Subcutaneous abdominal adipose tissue (tissue), 5 donors: ENCODE measurements around the gene GLB1L2.

Experiments
- H3K27ac ChIP-seq: one replicate; pipeline ENCODE4 v1.7.0; 2013; ENCODE audit warnings: low read depth, mild to moderate bottlenecking, inconsistent platforms, low read length, moderate library complexity
- H3K27me3 ChIP-seq, 5 donors: one replicate each; pipeline ENCODE4 v1.7.0; 2013; ENCODE audit warnings: low read length in 5 of 5, inconsistent platforms in 1 of 5; ENCODE audit not compliant: control insufficient read depth in 5 of 5, insufficient read depth in 4 of 5
- H3K36me3 ChIP-seq, 5 donors: one replicate each; pipeline ENCODE4 v1.7.0; 2013; ENCODE audit warnings: low read length in 5 of 5; ENCODE audit not compliant: control insufficient read depth in 5 of 5, insufficient read depth in 5 of 5
- H3K4me1 ChIP-seq, 5 donors: one replicate each; pipeline ENCODE4 v1.7.0; 2013; ENCODE audit warnings: low read length in 5 of 5, mild to moderate bottlenecking in 3 of 5, moderate library complexity in 1 of 5; ENCODE audit not compliant: control insufficient read depth in 5 of 5, insufficient read depth in 5 of 5
- H3K4me3 ChIP-seq, 5 donors: one replicate each; pipeline ENCODE4 v1.7.0; 2013; ENCODE audit warnings: low read length in 5 of 5, low read depth in 1 of 5
- H3K9ac ChIP-seq, 5 donors: one replicate each; pipeline ENCODE4 v1.7.0; 2013; ENCODE audit warnings: low read length in 5 of 5, mild to moderate bottlenecking in 4 of 5, moderate library complexity in 3 of 5
- H3K9me3 ChIP-seq, 5 donors: one replicate each; pipeline ENCODE4 v1.7.0; 2013; ENCODE audit warnings: low read length in 5 of 5; ENCODE audit not compliant: control insufficient read depth in 5 of 5
- donor health status: healthy.
- donor health status: healthy.
- donor health status: healthy.
- donor health status: healthy.
- donor health status: healthy.

Gene GLB1L2

GRCh38 chr11:134365011-134365925 is 33.5 kb downstream of the GLB1L2 start:
- H3K9ac ChIP-seq = no peak overlapping the region
- no peaks in the 10 kb centered on the region for H3K36me3 ChIP-seq
- no peak overlapping the region for H3K4me3 ChIP-seq
- no peak overlapping the region for H3K27ac ChIP-seq
- H3K9me3 ChIP-seq = no peaks in the 10 kb centered on the region
- H3K4me1 ChIP-seq = peaks cover 0 to under 1% (median 0%) of the 10 kb centered on the region in 5 donors
- peaks cover 0 to 16% (median 11%) of the 10 kb centered on the region in 5 donors for H3K27me3 ChIP-seq

DNA sequence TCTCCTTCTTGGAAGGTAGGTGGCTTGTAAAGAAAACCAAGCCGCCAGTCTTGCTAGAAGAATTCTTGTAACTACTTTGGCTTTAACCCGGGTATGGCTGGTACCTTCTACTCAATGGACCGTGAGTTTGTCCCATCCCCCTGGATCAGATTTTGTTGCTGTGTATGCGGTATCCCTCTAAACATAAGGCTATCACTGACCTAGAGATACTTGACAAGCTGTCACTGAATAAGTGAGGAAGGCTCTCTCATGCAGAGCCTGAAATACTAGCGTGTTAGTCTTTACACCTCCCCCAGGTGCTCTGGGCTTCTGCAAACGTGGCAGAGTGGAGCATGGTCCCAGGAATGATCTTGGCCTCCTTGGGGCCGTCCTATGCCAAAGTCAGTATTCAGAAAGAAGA is 34.5 kb downstream of the GLB1L2 start:
- Histone ChIP-seq H3K9ac (no peak overlapping the region), H3K4me1 (no peaks in the 10 kb centered on the region), H3K27ac (no peak overlapping the region), H3K36me3 (no peaks in the 10 kb centered on the region), H3K4me3 (no peak overlapping the region), H3K9me3 (no peaks in the 10 kb centered on the region), H3K27me3 (peaks cover 0 to 21% (median 11%) of the 10 kb centered on the region in 5 donors)

- no peaks in the 10 kb centered on the region for H3K9me3 ChIP-seq
- no peaks in the 10 kb centered on the region for H3K4me1 ChIP-seq
- no peaks in the 10 kb centered on the region for H3K36me3 ChIP-seq
- no peak overlapping the region for H3K4me3 ChIP-seq
- no peak overlapping the region for H3K9ac ChIP-seq
- H3K27me3 ChIP-seq = peaks cover 0 to 22% (median 9%) of the 10 kb centered on the region in 5 donors
- H3K27ac ChIP-seq = no peak overlapping the region
Measured at GRCh38 chr11:134367781-134368180, 36.0 kb downstream of the GLB1L2 start.

GRCh38 chr11:134369656-134370525 is 38.1 kb downstream of the GLB1L2 start:
- Histone ChIP-seq H3K4me1 (no peaks in the 10 kb centered on the region), H3K27me3 (peaks cover 0 to 20% (median 8%) of the 10 kb centered on the region in 5 donors), H3K4me3 (no peak overlapping the region), H3K9ac (no peak overlapping the region), H3K27ac (no peak overlapping the region), H3K36me3 (no peaks in the 10 kb centered on the region), H3K9me3 (no peaks in the 10 kb centered on the region)

GRCh38 chr11:134370526-134371435 is 39.0 kb downstream of the GLB1L2 start:
- Histone ChIP-seq H3K9me3 (no peaks in the 10 kb centered on the region), H3K27ac (no peak overlapping the region), H3K27me3 (peaks cover 0 to 13% (median 0%) of the 10 kb centered on the region in 5 donors), H3K4me3 (no peak overlapping the region), H3K36me3 (no peaks in the 10 kb centered on the region), H3K9ac (no peak overlapping the region), H3K4me1 (peaks cover 0 to 2% (median 0%) of the 10 kb centered on the region in 5 donors)

DNA sequence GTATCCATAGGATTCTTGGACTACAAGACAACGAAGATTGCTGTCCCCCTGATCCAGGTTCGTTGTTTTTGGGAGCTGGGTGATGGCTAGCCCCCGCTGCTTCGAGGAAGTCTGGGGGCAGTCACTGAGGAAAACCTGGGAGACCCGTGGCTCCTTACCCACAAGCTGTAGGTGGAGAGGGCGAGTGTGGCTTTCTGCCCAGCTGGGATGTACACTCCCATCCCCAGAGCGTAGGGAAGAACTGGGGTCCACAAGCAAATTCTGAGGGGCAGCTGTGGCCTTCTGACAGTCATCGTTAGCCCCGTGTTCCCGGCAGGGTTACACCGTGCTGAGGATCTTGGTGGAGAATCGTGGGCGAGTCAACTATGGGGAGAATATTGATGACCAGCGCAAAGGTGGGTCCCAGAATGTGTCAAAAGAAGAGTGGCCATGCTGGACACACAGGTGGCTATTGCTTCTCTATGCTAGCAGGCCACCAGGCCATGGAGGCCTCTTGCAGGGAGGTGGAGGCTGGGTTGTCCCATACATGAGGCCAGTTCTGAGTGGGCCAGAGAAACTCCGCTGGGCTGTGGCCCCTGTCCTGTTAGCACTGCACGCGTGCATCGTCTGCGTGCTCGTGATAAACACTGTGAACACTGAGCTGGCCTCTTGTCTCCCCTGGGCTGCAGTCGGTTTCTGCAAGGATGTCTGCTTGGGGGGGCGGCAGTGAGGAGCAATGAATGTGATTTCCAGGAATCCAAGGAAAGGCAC is 39.8 kb downstream of the GLB1L2 start:
- Histone ChIP-seq H3K36me3 (no peaks in the 10 kb centered on the region), H3K9ac (no peak overlapping the region), H3K9me3 (no peaks in the 10 kb centered on the region), H3K27me3 (peaks cover 0 to 12% (median 0%) of the 10 kb centered on the region in 5 donors), H3K4me3 (no peak overlapping the region), H3K4me1 (peaks cover 0 to 2% (median 0%) of the 10 kb centered on the region in 5 donors), H3K27ac (no peak overlapping the region)

GRCh38 chr11:134372536-134372935 is 40.7 kb downstream of the GLB1L2 start:
- H3K36me3 ChIP-seq = no peaks in the 10 kb centered on the region
- no peak overlapping the region for H3K4me3 ChIP-seq
- H3K27me3 ChIP-seq = peaks cover 0 to 12% (median 0%) of the 10 kb centered on the region in 5 donors
- peaks cover 0 to 2% (median 0%) of the 10 kb centered on the region in 5 donors for H3K4me1 ChIP-seq
- no peak overlapping the region for H3K27ac ChIP-seq
- H3K9me3 ChIP-seq = no peaks in the 10 kb centered on the region
- no peak overlapping the region for H3K9ac ChIP-seq

DNA sequence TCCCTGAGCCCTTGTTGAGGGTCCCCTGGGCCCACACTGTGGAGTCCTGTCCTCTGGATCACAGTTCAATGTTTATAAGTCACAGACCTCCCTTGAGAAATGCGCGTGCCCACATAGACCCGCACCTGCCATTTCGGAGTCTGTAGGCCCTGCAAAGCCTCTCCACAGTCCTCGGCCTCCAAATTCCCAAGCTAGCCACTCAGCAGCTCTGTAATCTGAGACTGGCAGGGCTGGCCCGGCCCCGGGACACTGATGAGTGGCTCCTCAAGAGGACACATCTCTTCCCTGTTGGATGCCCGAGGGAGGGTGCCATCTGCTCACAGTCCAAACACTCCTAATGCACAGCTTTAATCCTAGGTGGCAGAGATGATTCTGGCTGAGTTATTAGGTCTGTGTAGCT is 41.2 kb downstream of the GLB1L2 start:
- Histone ChIP-seq H3K4me1 (peaks cover 0 to 2% (median 0%) of the 10 kb centered on the region in 5 donors), H3K27me3 (peaks cover 0 to 12% (median 0%) of the 10 kb centered on the region in 5 donors), H3K9me3 (no peaks in the 10 kb centered on the region), H3K27ac (no peak overlapping the region), H3K4me3 (no peak overlapping the region), H3K36me3 (no peaks in the 10 kb centered on the region), H3K9ac (no peak overlapping the region)

DNA sequence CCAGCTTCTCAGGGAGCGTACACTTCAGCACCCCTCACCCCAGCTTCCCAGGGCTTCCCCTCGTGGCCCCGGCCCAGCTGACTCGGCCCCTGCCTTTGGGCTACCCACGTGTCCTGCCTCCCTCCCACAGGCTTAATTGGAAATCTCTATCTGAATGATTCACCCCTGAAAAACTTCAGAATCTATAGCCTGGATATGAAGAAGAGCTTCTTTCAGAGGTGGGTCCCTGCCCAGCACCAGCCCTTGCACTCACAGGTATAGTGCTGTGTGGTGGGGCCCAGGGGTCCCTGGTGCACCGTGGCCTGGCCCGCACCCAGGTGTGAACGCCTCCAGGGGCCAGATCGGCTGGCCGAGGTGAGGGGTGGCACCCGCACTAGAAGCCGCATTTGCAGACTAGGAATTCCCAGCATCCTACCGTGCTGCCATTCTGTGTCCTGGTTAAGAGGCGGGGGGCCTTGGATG is 41.8 kb downstream of the GLB1L2 start:
- no peak overlapping the region for H3K9ac ChIP-seq
- H3K27me3 ChIP-seq = peaks cover 0 to 12% (median 0%) of the 10 kb centered on the region in 5 donors
- peaks cover 0 to 2% (median 0%) of the 10 kb centered on the region in 5 donors for H3K4me1 ChIP-seq
- H3K27ac ChIP-seq = no peak overlapping the region
- no peak overlapping the region for H3K4me3 ChIP-seq
- no peaks in the 10 kb centered on the region for H3K9me3 ChIP-seq
- H3K36me3 ChIP-seq = no peaks in the 10 kb centered on the region
